Stimulated activated CD8-positive, alpha-beta memory T cell treated with anti-CD3 and anti-CD28 coated beads, Interleukin-15, amount 100 ng/mL, for 48 hours (primary cell): ENCODE measurements around the gene MCM6.
"Not testable (repeated sequence)": the region's sequence is repeated elsewhere in the genome, so short reads cannot be mapped to it uniquely, and the experiment has no call there.

ENCODE experiments used
- DNase-seq, 2 donors: peaks; one replicate each; pipeline ENCODE4 v3.0.0-alpha.2; 2020; ENCODE audit warnings: low read depth in 2 of 2

MCM6 gene

GRCh38 chr2:135876066-135876711 is at the start of gene MCM6:
TSS of gene MCM6 (minus strand) at chr2:135876443. CDS start at chr2:135876365, 78 bp downstream.
- peak; percentile 98 to 99 for DNase-seq

- no peak for DNase-seq
Measured at GRCh38 chr2:135925571-135925970, 49.3 kb upstream of the MCM6 start.

GRCh38 chr2:135916207-135916606 is 40.0 kb upstream of the MCM6 start:
- DNase-seq: no peak

- no peak for DNase-seq
Measured at GRCh38 chr2:135914485-135914884, 38.2 kb upstream of the MCM6 start.

- no peak for DNase-seq
Measured at GRCh38 chr2:135913727-135914365, 37.6 kb upstream of the MCM6 start.

DNA sequence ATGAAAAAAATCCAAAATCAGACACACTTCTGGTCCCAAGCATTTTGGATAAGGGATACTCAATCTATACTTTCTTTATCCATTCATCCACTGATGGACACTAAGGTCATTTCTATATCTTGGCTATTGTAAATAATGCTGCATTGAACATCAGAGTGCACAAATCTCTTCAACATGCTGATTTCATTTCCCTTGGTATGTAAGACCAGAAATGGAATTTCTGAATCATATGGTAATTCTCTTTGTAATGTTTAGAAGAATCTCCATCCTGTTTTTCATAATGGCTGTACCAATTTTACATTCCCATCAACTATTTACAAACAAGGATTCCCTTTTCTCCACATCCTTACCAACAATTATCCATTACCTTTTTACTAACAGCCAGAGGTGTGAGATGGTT is 33.7 kb upstream of the MCM6 start:
- DNase-seq: no peak

DNA sequence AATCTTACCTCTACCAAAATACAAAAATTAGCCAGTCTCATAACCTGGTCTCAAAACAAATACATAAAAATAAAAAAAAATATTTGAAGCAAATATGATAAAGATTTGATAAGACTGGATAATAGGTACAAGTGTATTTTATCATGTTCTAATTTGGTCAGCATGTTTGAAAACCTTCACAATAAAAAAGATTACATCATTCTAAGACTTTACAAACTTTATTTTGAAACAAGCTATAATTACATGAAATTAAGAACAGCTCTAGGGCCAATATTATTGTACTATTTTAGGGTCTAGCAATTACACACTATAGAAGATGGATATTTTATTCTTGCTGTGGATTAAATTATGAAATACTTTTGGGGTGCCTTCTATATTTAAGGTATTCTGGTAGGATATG is 29.4 kb upstream of the MCM6 start:
- no peak for DNase-seq

- no peak for DNase-seq
Measured at GRCh38 chr2:135904341-135904989, 28.2 kb upstream of the MCM6 start.

DNA sequence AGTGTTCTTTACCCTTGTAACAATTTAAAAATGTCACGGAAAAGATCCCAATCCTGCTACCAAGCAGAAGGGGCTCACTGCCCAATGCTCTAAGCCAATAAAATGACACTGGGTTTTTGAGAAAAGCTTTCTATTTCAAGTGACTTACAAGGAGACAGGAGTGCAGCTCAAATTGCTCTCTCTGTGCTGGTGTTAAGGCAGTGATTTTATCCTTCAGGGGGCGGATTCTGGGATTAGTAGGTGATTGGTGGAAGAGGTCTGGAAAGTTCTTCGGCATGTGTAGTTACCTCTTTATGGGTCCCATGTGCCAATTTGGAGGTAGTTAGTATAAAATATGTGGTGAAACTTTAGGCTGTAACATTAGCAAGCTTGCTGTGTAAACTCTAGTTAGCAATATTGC is 27.4 kb upstream of the MCM6 start:
- no peak for DNase-seq

- DNase-seq: no peak
Measured at GRCh38 chr2:135899567-135899966, 23.3 kb upstream of the MCM6 start.

DNA sequence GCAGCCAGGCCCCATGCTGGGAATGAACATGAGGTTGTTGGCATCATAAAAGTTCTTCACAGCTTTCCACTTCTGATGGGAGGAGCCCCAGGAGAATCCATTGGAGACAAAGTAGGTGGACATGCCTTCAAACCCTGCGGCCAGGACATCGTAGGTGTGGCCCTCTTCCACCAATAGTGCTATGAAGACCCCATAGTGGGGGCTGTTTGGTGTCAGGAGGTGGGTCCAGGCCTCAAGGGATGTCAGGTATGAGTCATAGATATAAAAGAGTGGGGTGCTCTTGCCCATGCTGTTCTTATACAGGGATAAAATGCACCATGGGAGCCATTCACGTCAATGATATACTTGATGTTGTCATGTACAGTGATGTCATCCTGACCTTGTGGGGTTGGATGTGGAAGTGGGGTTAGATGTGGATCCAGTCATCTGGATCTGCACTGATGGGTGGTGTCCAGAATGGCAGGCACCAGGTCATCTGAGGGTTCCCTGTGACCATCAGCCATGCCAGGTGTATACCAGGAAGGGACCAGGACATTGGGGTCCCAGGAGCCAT is 22.1 kb upstream of the MCM6 start:
- DNase-seq: no peak

GRCh38 chr2:135894930-135895329 is 18.7 kb upstream of the MCM6 start:
- no peak for DNase-seq

GRCh38 chr2:135893374-135893794 is 17.1 kb upstream of the MCM6 start:
- no peak for DNase-seq

- DNase-seq: no peak
Measured at GRCh38 chr2:135890835-135891234, 14.6 kb upstream of the MCM6 start.

- no peak for DNase-seq
Measured at GRCh38 chr2:135890149-135890548, 13.9 kb upstream of the MCM6 start.

DNA sequence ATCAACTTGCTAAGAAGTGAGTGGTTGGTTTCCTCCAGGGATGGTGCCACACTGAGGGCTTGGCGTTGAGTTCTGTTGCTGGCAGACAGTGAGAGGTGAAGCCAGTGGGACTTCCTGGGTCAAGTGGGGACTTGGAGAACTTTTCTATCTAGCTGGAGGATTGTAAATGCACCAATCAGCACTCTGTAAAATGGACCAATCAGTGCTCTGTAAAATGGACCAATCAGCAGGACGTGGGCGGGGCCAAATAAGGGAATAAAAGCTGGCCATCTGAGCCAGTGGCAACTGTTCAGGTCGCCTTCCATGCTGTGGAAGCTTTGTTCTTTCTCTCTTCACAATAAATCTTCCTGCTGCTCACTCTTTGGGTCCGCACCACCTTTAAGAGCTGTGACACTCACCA is 12.3 kb upstream of the MCM6 start:
- not testable (repeated sequence) for DNase-seq

DNA sequence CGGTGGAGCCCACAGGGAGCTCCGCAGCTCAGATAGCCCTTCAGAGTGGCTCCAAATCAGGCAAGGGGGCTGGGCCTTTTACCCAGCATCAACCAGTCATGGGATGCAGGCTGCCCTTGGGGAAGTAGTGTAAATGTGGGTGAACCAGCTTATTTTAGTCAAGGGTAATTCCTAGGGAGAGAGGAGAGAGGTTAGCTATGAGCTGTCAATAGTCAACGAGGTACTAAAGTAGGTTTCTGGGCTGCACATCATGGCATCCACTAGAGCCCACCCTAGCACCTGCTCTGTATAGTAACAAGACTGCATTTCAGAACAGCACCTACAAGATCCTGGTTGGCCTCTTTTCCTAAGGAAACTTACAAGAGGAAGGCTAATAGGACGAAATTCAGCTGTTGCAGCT is 9.5 kb upstream of the MCM6 start:
- no peak for DNase-seq

DNA sequence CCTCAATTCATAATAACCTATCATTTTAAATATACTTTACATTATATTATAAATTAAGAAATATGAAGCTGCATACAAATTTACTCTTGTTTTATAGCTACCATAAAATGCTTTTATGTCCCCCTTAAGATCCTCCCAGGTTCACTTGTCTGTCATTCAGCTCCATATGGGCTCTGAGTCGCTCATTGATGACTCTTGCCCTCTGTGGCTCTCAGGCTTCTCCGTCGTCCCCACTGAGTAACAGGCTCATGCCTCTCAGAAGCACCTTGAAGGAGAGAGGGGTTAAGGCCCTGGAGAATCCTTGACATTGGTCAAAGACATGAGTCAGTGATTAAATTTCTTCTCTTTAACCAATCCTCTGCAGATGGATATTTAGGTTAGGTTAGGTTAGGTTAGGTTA is 6.2 kb upstream of the MCM6 start:
- no peak for DNase-seq

DNA sequence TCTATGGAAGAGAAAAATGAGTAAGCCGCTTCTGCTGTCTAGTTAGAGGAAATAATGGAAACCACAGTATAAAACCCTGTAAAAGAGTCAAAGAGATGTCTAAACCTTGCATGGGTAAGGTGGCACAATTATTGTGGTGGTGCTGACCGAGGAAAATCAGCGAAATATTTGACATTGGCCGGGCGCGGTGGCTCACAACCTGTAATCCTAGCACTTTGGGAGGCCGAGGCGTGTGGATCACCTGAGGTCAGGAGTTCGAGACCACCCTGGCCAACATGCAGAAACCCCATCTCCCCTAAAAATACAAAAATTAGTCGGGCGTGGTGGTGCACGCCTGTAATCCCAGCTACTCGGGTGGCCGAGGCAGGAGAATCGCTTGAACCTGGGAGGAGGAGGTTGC is 527 bp upstream of the MCM6 start:
- not testable (repeated sequence) for DNase-seq

GRCh38 chr2:135875491-135876065 is 665 bp downstream of the MCM6 start:
- peak; percentile 70 to 74 for DNase-seq

GRCh38 chr2:135874777-135875365 is 1.4 kb downstream of the MCM6 start:
- DNase-seq: no peak

- no peak for DNase-seq
Measured at GRCh38 chr2:135870571-135870970, 5.7 kb downstream of the MCM6 start.
